Ramos (cell line): ENCODE results near the gene NDUFV1.
"Not testable (repeated sequence)": the region's sequence is repeated elsewhere in the genome, so short reads cannot be mapped to it uniquely, and the experiment has no call there.

Experiments
- in situ Hi-C: fragments of 300-500 bp; cut with MboI; formaldehyde crosslinking; loops from one replicate; pipeline ENCODE4 v1.14.3; 2022; ENCODE audit warnings: low sequenced_read_pairs; ENCODE audit not compliant: unreplicated experiment

NDUFV1 gene

DNA sequence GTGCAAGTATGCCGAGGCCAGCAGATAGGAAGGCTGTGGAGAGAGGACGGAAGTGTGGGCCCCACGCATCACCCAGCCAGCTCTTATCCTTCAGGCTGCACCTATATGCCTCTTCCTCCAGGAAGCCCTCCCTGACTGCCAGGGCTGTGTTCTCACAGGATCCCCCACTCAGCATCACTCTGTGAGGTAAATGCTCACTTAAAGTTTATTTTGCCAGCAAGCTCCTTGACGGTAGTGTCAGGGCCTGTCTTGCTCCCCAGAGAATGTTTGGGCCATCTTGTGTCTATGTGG lies 28.4 kb downstream of the NDUFV1 start:
- in situ Hi-C loops: no loop called here

DNA sequence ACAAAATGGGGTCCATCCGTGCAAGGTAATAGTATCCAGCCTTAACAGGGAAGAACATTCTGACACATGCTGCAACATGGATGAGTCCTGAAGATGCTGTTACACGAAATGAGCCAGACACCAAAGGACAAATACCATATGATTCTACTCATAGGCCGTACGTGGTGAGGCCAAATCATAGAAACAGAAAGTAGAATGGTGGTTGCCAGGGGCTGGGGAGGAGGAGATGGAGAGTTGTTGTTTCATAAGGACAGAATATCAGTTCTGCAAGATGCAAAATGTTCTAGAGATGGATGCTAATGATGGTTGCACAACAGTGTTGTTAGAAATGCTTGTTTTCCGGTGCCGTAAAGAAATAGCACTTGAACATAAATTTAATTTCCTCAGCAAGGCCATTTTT lies 30.2 kb downstream of the NDUFV1 start:
- in situ Hi-C loops: no loop called here

- in situ Hi-C loops: not testable (repeated sequence)
Observed at GRCh38 chr11:67637441-67637840, 30.7 kb downstream of the NDUFV1 start.

GRCh38 chr11:67638535-67639437 lies 32.0 kb downstream of the NDUFV1 start:
- in situ Hi-C loops: no loop called here

GRCh38 chr11:67639438-67639859 lies 32.7 kb downstream of the NDUFV1 start, which contains the start of gene TBX10:
TSS of gene TBX10 (minus strand) at chr11:67639763. CDS start at chr11:67639472, 291 bp downstream.
- in situ Hi-C loops: no loop called here

DNA sequence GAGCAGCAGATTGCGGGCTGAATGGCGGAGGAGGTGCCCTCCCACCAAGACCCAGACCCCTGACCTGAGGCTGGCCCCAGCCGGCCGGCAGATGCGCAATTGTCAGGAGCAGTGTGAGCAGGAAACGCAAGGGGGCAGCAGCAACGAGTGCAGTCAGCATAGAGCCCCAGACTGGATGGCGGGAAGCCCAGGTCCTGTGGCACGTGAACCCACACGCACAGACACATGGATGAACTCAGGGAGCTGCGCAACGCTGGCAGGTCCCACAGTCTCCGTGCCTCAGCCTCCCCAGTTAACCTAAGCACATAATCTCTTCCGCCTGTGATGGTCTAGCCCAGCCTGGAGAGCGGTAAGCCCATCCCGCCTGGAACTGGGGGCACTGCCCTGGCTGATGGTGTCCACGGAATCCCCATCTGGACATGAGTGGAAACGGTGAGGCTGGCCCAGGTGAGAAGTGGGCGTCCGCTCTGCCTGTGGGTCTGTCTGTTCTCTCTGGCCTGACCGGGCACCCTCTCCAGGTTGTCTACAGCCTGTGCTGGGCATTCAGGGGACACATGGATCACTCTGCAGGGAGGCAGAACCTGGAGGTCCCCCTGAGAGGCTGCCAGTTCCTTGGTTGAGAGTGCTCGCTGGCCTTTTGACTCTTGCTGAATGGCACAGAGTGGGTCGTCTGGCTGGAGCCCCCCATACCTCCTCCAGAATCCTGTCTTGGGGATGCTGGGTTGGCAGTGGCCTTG lies 33.5 kb downstream of the NDUFV1 start:
- in situ Hi-C loops: no loop called here

- in situ Hi-C loops: no loop called here
Observed at GRCh38 chr11:67640758-67641337, 34.1 kb downstream of the NDUFV1 start.

- in situ Hi-C loops: no loop called here
Observed at GRCh38 chr11:67641338-67642172, 34.8 kb downstream of the NDUFV1 start.

GRCh38 chr11:67642173-67643120 lies 35.7 kb downstream of the NDUFV1 start:
- in situ Hi-C loops: no loop called here

- in situ Hi-C loops: no loop called here
Observed at GRCh38 chr11:67644042-67644441, 37.3 kb downstream of the NDUFV1 start.

DNA sequence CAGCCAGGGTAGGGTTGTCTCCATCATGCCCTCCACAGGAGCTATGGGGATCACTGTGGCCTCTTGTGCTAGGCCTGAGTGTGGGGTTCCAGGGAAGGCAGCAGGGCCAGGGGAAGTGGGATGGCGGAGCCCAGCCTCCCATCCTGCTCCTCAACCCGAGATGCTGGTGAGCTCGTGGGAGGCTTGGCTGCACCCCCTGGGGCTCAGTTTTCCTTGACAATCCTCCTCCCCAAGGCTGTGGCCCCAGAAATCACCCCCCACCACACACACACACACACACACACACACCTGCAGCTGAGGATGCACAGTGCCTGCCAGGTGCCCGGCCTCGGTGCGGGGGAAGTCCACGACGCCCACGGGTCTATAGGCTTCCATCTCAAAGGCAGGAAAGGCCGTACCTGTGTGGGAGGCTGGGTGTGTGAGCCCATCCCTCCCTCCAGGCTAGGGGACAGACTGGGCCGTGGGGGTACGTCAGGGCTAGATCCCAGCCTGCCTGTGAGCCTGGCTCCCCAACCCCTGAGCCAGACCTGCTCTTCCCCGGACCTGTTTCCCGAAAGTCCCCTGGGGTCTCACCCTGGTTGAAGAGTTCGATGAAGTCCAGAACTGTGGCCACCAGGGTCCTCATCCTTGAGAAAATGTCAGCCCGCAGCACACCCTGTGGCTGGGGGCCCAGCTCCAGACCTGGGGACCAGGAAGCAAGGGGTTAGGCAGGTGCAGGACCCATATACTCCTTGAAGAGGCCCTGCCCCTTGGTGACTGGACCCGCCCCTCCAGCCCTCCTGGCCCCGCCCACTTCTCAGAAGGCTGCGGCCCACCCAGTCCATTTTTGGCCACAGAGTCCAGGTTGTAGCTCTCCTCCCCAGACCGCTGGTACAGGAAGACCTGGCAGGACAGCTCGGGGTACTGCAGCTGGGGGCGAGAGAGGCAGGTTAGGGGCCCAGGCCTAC lies 38.0 kb downstream of the NDUFV1 start:
- in situ Hi-C loops: no loop called here

DNA sequence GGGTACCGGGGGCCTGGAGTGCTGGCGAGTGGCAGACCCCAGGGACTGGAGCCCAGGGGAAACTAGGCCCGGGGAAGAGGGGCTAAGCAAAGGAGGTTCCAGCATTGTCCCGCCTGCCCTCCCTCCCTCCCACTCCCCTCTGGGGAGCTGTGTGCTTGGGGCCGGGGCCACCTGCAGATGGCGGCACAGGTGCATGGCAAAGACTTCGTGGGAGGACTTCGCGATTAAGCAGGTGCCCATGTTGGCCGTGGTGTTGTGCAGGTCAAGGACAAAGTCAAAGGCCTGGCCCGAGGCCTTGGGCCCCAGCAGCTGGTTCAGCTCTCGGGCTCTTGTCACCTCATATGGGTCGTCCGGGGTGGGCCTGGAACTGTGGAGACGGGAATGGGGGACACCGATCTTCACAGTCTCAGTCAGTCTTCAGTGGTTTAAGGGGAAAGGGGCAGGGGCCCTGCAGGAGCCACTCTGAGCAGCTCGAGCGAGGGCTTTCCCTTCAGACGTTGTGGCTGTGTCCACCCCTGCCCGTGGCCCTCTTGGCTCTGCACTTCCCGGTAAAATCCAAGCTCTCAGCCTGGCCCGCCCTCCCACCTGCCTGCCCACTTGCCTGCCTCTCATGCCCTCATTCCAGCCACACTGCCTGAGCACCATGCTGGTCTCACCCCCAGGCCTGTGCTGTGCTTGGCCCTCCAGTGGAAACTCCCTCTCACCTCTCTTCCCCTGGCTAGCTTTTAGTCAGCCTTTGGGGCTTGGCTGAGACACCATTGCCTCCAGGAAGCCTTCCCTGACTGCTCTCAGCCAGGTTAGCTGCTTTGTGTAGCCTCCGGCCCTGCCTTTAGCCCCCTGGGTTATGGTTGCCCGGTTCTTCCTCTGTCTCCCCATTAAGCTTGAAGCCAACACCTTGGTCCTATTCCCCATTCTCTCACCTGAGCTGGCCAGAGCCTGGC lies 39.1 kb downstream of the NDUFV1 start:
- in situ Hi-C loops: no loop called here

DNA sequence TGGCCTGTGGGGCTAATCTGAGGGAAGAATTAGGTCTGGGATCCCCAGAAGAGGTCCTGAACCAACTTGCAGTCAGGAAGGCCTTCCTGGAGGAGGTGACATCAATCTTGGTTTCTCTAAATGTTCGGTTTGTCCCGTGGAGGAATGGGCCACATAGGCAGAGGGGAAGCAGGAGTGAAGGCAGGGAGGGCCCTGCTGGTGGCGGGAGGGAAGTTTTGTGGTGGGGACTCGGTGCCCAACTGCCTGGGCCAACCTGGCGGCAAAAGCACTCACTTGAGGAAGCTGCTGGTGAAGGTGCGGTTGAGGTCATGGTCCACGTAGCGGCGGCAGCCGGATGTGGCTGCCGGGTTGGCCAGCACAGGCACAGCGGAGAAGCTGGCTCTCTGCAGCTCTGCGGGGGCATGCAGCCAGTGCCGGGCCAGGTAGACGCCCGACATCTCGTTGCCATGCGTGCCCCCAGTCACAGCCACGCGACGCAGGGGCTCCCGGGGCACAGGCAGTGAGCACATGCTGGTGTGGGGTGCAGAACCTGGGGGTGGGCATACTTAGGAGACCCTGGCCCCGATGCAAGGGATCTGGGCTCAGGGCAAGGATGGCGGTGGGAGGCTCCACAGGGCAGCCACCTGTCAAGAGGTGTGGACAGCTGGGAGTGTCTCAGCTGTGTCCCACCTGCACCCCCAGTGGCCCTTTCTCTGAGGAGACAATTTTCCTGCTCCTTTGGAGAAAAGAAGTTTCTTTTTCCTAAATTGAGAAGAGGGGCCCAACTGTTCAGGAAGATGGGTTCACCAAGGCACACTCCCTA lies 40.0 kb downstream of the NDUFV1 start:
- in situ Hi-C loops: no loop called here

- in situ Hi-C loops: no loop called here
Observed at GRCh38 chr11:67647471-67647870, 40.7 kb downstream of the NDUFV1 start.

DNA sequence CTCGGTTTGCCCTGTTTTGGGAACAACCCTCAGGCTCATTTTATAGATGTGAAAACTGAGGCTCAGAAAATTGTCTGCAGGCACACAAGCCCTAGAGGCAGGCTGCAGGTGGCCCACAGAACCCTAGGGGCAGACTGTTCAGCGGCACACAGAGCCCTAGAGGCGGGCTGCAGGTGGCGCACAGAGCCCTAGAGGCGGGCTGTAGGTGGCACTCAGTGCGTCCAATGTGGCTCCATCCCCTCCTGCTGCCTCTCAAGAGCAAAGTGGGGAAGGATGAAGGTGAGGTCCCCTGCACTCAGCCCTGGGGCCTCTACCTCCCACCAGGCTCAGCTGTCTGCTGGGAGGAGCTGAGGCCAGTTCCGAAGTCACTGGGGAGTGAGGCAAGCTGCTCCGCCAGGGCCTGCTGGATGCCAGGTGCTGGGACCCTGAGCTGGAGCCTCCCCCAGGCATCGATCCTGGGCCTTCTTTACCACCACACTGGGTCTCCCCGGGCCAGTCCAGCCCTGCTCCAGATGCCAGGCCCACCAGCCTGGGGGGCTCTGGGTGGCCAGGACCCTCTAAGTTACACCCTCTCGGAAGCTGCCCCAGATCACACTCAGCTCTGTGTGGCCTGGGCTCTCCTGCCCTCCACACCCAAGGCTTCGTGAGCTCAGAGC lies 41.5 kb downstream of the NDUFV1 start:
- in situ Hi-C loops: no loop called here
